ENCODE data around the gene ATF6. TPM values are rescaled to one million over a fixed set of nuclear protein-coding genes. Genes with fewer than 3 reads are reported as not detected.

ATF6 gene
- total and polyA plus RNA-seq, 3 donors from 2014 or later = 22.6 to 38.2 (median 38.0) TPM

DNA sequence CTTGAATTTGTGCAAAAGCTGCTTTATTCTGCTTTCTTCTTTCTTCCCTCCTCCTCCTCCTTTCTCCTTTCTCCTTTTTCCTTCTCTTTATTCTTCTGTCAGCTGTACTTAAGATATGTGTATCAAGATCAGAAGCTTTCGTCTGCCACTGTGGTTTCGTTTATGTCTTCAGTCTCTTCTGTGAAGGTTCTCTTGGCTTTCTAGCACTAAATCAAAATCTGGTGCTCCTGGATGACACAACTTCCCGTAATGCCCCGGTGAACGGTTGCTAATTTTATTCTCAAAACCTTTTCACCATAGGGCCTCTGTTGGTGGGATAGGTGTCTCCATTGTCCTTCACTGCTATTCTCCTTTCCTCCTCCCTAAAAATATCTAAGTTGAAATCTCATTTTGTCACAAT lies 5.0 kb downstream of the ATF6 start:
- Histone ChIP-seq H3K27me3 (no peaks in the 10 kb centered on the region), H3K4me3 (no peak overlapping the region), H3K27ac (no peak overlapping the region), H3K36me3 (ENCODE audit: low read depth, missing control alignments) (no peaks in the 10 kb centered on the region), H3K4me1 (peaks cover 11% of the 10 kb centered on the region), H3K9me3 (no peaks in the 10 kb centered on the region)
- intact Hi-C loops (cut with DNase I; ENCODE audit: low total_unique reads) = no loop called here
- 78 to 79% methylated on average over 5 of the region's 5 CpGs for WGBS, 2 donors
- no peak for TF ChIP-seq POLR2A (IDR thresholded peaks at IDR 0.05)
- DNase-seq = no peak

DNA sequence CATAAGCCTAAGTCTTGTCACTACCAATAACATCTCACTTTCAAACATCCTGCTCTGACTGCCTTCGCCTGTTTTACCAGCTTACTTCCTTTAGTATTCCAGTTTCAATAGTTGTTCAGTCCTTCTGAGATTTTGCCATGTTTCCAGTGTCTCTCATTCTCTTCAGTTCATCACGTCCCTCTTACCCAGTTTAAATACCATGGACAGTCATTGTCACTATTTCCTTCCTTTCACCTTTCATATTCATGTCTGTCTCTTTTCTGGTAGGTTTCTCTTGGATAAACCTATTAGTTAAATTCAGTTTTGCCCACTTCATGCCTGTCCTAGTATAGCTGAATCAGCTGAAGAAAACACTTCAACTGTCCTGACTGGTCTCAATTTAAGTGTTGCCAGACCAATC lies 5.9 kb downstream of the ATF6 start:
- intact Hi-C loops (cut with DNase I; ENCODE audit: low total_unique reads) = no loop called here

DNA sequence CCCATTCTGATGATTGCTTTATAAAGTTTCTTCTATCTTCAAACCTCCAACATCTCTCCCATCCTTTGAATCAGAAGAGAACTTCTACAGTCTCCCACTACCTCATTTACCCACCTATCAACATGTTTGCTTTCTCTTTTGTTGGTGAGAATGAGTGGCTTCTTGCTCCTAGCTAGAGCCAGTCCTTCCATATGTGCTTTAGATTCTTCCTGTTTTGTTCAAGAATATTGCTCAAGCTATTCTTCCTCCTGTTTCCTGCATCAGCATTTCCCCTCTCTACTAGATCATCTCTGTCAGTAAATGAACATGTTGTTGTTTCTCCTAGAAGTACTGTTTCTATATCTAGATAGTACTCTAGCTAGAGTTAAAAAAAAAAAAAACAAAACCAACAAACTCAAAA lies 6.3 kb downstream of the ATF6 start:
- no peaks in the 10 kb centered on the region for H3K9me3 ChIP-seq
- TF ChIP-seq POLR2A (IDR thresholded peaks at IDR 0.05) = no peak
- TF ChIP-seq, protein P1, sequence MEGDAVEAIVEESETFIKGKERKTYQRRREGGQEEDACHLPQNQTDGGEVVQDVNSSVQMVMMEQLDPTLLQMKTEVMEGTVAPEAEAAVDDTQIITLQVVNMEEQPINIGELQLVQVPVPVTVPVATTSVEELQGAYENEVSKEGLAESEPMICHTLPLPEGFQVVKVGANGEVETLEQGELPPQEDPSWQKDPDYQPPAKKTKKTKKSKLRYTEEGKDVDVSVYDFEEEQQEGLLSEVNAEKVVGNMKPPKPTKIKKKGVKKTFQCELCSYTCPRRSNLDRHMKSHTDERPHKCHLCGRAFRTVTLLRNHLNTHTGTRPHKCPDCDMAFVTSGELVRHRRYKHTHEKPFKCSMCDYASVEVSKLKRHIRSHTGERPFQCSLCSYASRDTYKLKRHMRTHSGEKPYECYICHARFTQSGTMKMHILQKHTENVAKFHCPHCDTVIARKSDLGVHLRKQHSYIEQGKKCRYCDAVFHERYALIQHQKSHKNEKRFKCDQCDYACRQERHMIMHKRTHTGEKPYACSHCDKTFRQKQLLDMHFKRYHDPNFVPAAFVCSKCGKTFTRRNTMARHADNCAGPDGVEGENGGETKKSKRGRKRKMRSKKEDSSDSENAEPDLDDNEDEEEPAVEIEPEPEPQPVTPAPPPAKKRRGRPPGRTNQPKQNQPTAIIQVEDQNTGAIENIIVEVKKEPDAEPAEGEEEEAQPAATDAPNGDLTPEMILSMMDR (IDR thresholded peaks at IDR 0.05) = no peak
- DNase-seq = no peak
- peaks cover 5% of the 10 kb centered on the region for H3K4me1 ChIP-seq
- H3K4me3 ChIP-seq = no peak overlapping the region
- intact Hi-C loops (cut with DNase I; ENCODE audit: low total_unique reads) = no loop called here
- H3K36me3 ChIP-seq (ENCODE audit: low read depth, missing control alignments) = no peaks in the 10 kb centered on the region
- no peaks in the 10 kb centered on the region for H3K27me3 ChIP-seq
- H3K27ac ChIP-seq = peak overlapping the region in 1 of 2 donors; percentile 11

More for the DNA sequence above, 5.9 kb downstream of the ATF6 start:
- 70 to 87% methylated on average over 2 of the region's 2 CpGs for WGBS, 2 donors
- no peak overlapping the region for H3K4me3 ChIP-seq
- H3K9me3 ChIP-seq = no peaks in the 10 kb centered on the region
- H3K4me1 ChIP-seq = peaks cover 9% of the 10 kb centered on the region
- DNase-seq = no peak
- H3K36me3 ChIP-seq (ENCODE audit: low read depth, missing control alignments) = no peaks in the 10 kb centered on the region
- H3K27me3 ChIP-seq = no peaks in the 10 kb centered on the region
- no peak for TF ChIP-seq POLR2A (IDR thresholded peaks at IDR 0.05)
- TF ChIP-seq, protein P1 (IDR thresholded peaks at IDR 0.05) = no peak
- H3K27ac ChIP-seq = peak overlapping the region in 1 of 2 donors; percentile 11

DNA sequence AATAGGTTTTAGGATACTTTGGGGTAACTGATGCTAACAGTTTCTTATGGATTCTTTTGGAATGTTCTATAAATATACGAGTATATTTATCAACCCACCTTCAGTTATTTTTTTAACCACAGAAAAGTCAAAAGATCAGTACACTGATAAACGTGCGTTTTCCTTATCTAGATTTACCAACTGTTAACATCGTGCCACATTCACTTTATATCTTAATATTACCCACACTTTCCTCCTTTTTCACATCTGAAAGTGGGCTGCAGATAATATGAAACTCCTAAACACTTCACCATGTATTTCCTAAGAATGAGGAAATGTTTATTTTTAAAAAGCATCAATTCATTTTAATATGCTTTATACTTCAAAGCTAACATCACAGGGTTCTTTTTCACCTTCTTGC lies 7.7 kb downstream of the ATF6 start:
- Histone ChIP-seq H3K27ac (no peak overlapping the region), H3K4me3 (no peak overlapping the region), H3K36me3 (ENCODE audit: low read depth, missing control alignments) (no peaks in the 10 kb centered on the region), H3K9me3 (no peaks in the 10 kb centered on the region), H3K4me1 (no peaks in the 10 kb centered on the region), H3K27me3 (no peaks in the 10 kb centered on the region)
- 62 to 70% methylated on average over 4 of the region's 4 CpGs for WGBS, 2 donors
- DNase-seq = no peak
- no peak for TF ChIP-seq POLR2A (IDR thresholded peaks at IDR 0.05)
- TF ChIP-seq, protein P1 (IDR thresholded peaks at IDR 0.05) = no peak
- intact Hi-C loops (cut with DNase I; ENCODE audit: low total_unique reads) = no loop called here

DNA sequence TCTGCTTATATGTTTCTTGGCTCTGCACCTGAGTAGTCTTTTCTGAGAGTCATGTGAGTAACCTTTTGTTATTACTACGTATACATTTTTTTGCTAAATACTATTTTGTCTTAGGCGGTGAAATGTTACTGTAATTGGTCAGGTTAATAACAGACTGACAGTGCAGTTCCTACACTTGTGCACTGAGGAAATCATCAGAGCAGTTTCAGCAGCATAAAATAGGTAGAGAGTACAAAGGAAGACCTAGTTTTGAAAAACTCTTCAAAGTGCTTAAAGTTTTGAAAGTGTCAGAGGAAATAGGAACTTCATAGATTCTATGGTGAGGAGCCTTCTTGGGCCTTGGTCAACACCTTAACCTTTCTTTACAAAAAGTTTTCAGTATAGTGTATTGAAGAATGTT lies 11.1 kb downstream of the ATF6 start:
- intact Hi-C loops (cut with DNase I; ENCODE audit: low total_unique reads) = no loop called here
- no peaks in the 10 kb centered on the region for H3K9me3 ChIP-seq
- WGBS, 2 donors = 78 to 91% methylated on average over 2 of the region's 2 CpGs
- no peak for DNase-seq
- H3K27ac ChIP-seq = no peak overlapping the region
- no peaks in the 10 kb centered on the region for H3K4me1 ChIP-seq
- TF ChIP-seq, protein P1 (IDR thresholded peaks at IDR 0.05) = no peak
- no peak for TF ChIP-seq POLR2A (IDR thresholded peaks at IDR 0.05)
- H3K27me3 ChIP-seq = no peaks in the 10 kb centered on the region
- H3K4me3 ChIP-seq = no peak overlapping the region
- H3K36me3 ChIP-seq (ENCODE audit: low read depth, missing control alignments) = no peaks in the 10 kb centered on the region

All from testis (tissue), 3 donors.